ENCODE measurements around the gene ADAR.

ADAR gene

DNA sequence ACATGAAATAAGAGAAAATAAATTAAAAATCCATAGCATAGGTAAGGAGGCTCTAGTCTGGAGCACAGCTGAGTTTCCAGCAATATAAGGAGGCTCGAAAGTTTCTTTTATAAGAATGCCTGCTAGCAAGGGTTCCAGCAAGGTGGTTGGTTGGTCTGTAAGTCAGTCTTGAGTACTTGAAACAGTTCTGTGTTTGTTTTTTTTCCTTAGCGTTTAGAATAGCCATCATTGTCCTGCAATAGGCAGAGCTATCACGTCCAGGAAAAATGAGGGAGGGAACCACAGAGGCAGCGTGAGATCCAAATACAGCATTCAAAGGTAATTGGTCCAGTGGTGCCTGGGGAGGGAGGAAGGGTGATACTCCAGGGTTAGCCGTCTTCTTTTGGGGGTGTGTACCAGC is 57.9 kb downstream of the ADAR start:
- Histone ChIP-seq H3K4me3 (ENCODE audit: low read length in 2 of 2) (no peak overlapping the region), H3K9ac (ENCODE audit: low read depth in 1 of 2, low read length in 2 of 2) (no peak overlapping the region), H3K4me1 (ENCODE audit: control insufficient read depth in 2 of 2, insufficient read depth in 2 of 2, low read length in 2 of 2) (peaks cover 3 to 17% of the 10 kb centered on the region in 2 donors), H3K27ac (ENCODE audit: low read depth in 2 of 2, low read length in 2 of 2) (no peak overlapping the region), H3K9me3 (ENCODE audit: control insufficient read depth in 2 of 2, low read length in 2 of 2) (no peaks in the 10 kb centered on the region), H3K27me3 (ENCODE audit: control insufficient read depth in 2 of 2, insufficient read depth in 2 of 2, low read length in 2 of 2) (no peaks in the 10 kb centered on the region), H3K36me3 (ENCODE audit: control insufficient read depth in 2 of 2, insufficient read depth in 2 of 2, low read length in 2 of 2) (peaks cover 53 to 66% of the 10 kb centered on the region in 2 donors)

DNA sequence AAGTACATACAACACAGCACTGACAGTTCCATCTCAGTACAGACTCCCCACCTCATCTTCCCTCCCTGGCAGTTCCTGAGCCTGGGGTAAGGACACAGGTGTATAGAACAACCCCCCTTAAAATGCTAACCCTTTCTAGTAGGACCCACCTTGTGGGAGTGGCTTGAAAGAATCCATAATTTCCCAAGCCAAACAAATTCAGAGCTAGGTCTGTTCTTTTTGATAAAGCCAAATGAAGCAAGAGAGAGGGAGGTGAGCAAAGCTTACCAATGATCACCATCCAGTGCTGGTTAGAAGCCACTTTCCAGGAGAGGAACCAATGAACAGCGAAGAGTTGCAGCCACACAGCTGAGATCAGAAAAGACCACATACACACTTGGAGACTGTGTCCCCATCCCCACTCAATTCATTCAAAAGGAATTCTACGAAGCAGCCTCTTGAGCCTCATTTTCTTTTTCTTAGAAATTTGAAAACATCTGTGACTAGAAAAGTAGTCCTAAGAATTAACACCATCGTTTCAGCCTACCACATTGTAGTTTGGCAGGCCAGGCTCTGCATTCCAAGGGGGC is 58.7 kb downstream of the ADAR start:
- Histone ChIP-seq H3K9me3 (ENCODE audit: control insufficient read depth in 2 of 2, low read length in 2 of 2) (no peaks in the 10 kb centered on the region), H3K27me3 (ENCODE audit: control insufficient read depth in 2 of 2, insufficient read depth in 2 of 2, low read length in 2 of 2) (no peaks in the 10 kb centered on the region), H3K9ac (ENCODE audit: low read depth in 1 of 2, low read length in 2 of 2) (no peak overlapping the region), H3K4me3 (ENCODE audit: low read length in 2 of 2) (no peak overlapping the region), H3K36me3 (ENCODE audit: control insufficient read depth in 2 of 2, insufficient read depth in 2 of 2, low read length in 2 of 2) (peaks cover 47 to 58% of the 10 kb centered on the region in 2 donors), H3K4me1 (ENCODE audit: control insufficient read depth in 2 of 2, insufficient read depth in 2 of 2, low read length in 2 of 2) (peaks cover 3 to 17% of the 10 kb centered on the region in 2 donors), H3K27ac (ENCODE audit: low read depth in 2 of 2, low read length in 2 of 2) (no peak overlapping the region)

DNA sequence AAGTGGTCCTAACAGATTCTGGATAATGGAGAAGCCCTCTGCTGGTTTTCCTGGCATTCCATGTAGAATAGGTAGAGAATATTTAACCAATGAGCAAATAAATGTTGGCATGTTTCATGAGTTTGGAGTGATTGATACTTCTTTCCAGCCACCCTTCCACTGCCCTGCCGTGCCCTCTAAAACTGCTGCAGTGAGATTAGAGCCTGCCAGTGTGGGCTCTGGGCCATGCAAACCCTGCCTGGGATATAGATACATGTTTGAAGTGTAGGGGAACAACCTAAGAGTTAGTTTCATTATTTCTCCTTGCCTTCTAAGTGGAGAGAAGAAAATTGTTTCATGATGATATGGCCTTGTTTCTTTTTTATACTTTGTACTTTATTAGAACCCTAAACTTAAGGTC is 60.0 kb downstream of the ADAR start:
- Histone ChIP-seq H3K36me3 (ENCODE audit: control insufficient read depth in 2 of 2, insufficient read depth in 2 of 2, low read length in 2 of 2) (peaks cover 35 to 45% of the 10 kb centered on the region in 2 donors), H3K4me1 (ENCODE audit: control insufficient read depth in 2 of 2, insufficient read depth in 2 of 2, low read length in 2 of 2) (peaks cover 0 to 17% of the 10 kb centered on the region in 2 donors), H3K9me3 (ENCODE audit: control insufficient read depth in 2 of 2, low read length in 2 of 2) (no peaks in the 10 kb centered on the region), H3K4me3 (ENCODE audit: low read length in 2 of 2) (no peak overlapping the region), H3K27ac (ENCODE audit: low read depth in 2 of 2, low read length in 2 of 2) (peak overlapping the region in 1 of 2 donors; percentile 9), H3K27me3 (ENCODE audit: control insufficient read depth in 2 of 2, insufficient read depth in 2 of 2, low read length in 2 of 2) (no peaks in the 10 kb centered on the region), H3K9ac (ENCODE audit: low read depth in 1 of 2, low read length in 2 of 2) (no peak overlapping the region)

DNA sequence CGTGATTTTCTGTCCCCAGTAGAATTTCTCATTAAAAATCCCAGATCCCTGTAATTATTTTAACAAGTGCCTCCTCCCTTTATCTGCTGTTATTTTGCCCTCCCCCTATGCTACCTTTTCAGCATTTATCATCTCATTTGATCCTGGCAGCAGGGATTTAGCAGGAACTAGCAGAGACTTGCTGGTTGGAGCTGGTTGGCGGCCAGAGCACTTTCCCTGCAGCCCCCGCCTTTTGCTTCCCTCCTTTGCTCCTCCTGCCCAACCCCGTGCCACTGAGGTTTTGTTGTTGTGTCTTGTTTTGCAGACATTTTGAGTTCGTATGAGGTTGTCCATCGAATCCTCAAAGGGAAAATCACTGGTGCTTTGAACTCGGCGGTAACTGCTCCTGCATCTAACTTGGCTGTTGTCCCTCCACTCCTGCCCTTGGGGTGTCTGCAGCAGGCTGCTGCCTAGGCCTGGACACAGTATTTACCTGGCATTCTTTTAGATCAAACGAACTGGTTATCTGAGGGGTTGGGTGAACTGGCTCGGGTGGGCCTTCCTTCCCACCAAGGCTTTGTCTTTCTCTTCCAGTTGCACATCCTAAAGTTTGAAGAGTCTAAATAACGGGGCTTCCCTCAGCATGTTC is 60.8 kb downstream of the ADAR start:
- Histone ChIP-seq H3K27ac (ENCODE audit: low read depth in 2 of 2, low read length in 2 of 2) (no peak overlapping the region), H3K4me1 (ENCODE audit: control insufficient read depth in 2 of 2, insufficient read depth in 2 of 2, low read length in 2 of 2) (peaks cover 0 to 17% of the 10 kb centered on the region in 2 donors), H3K9ac (ENCODE audit: low read depth in 1 of 2, low read length in 2 of 2) (no peak overlapping the region), H3K9me3 (ENCODE audit: control insufficient read depth in 2 of 2, low read length in 2 of 2) (no peaks in the 10 kb centered on the region), H3K4me3 (ENCODE audit: low read length in 2 of 2) (no peak overlapping the region), H3K36me3 (ENCODE audit: control insufficient read depth in 2 of 2, insufficient read depth in 2 of 2, low read length in 2 of 2) (peaks cover 27 to 37% of the 10 kb centered on the region in 2 donors), H3K27me3 (ENCODE audit: control insufficient read depth in 2 of 2, insufficient read depth in 2 of 2, low read length in 2 of 2) (peaks cover 0 to 2% of the 10 kb centered on the region in 2 donors)

DNA sequence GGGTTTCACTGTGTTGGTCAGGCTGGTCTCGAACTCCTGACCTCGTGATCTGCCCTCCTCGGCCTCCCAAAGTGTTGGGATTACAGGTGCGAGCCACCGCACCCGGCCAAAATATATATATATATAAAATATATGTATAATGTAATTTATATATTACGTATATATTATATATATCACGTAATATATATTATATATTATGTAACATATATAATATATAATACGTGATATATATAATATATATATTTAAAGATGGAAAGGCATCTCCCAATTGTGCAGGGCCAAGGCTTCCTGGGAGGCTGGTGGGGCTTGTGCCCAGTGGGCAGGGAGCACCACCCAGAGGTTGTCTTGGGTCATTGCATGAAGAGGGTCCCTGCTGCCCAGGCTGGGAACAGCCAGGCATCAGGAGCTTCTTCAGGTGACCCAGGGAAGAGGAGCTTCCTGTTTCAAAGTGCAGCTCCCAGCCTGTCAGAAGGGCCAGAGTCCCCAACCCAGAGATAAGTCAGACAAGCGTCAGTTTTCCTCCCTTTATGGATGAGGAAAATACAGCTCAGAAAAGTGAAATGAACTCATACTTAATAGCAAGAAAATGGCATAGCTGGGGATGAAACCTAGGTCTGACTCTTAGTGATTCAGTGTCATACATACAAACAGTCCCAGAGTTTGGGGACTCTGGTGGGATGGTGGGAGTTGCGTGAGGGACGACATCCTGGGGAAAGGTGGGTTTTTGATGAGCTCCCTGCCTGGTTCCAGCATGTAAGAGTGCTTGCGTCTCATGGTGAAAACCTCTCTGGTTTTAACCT is 61.5 kb downstream of the ADAR start:
- H3K27me3 ChIP-seq (ENCODE audit: control insufficient read depth in 2 of 2, insufficient read depth in 2 of 2, low read length in 2 of 2): peaks cover 0 to 2% of the 10 kb centered on the region in 2 donors
- no peak overlapping the region for H3K27ac ChIP-seq (ENCODE audit: low read depth in 2 of 2, low read length in 2 of 2)
- H3K4me3 ChIP-seq (ENCODE audit: low read length in 2 of 2): no peak overlapping the region
- H3K9me3 ChIP-seq (ENCODE audit: control insufficient read depth in 2 of 2, low read length in 2 of 2): no peaks in the 10 kb centered on the region
- H3K4me1 ChIP-seq (ENCODE audit: control insufficient read depth in 2 of 2, insufficient read depth in 2 of 2, low read length in 2 of 2): peaks cover 0 to 15% of the 10 kb centered on the region in 2 donors
- peaks cover 19 to 30% of the 10 kb centered on the region in 2 donors for H3K36me3 ChIP-seq (ENCODE audit: control insufficient read depth in 2 of 2, insufficient read depth in 2 of 2, low read length in 2 of 2)
- H3K9ac ChIP-seq (ENCODE audit: low read depth in 1 of 2, low read length in 2 of 2): no peak overlapping the region

DNA sequence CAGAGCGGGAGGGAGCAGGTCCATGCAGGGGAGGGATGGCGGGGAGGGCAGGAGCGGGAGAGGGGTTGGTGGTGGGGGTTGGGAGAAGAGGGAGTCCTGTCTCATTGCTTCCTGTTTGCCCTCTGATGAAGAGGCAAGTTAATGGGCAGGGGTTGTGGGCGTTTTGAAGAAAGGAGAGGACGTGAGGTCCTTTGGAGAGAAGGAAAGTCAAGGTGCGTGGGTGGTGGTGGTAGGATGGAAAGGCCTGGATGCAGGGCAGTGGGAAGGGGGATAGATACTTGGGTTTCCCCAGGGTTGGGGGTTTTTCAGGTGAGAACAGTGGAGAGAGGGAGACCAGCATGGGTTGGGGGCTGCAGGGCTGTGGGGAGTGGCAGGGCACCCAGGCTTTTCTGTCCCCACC is 66.8 kb downstream of the ADAR start:
- H3K36me3 ChIP-seq (ENCODE audit: control insufficient read depth in 2 of 2, insufficient read depth in 2 of 2, low read length in 2 of 2): no peaks in the 10 kb centered on the region
- H3K9me3 ChIP-seq (ENCODE audit: control insufficient read depth in 2 of 2, low read length in 2 of 2): no peaks in the 10 kb centered on the region
- H3K4me1 ChIP-seq (ENCODE audit: control insufficient read depth in 2 of 2, insufficient read depth in 2 of 2, low read length in 2 of 2): no peaks in the 10 kb centered on the region
- H3K9ac ChIP-seq (ENCODE audit: low read depth in 1 of 2, low read length in 2 of 2): no peak overlapping the region
- H3K27me3 ChIP-seq (ENCODE audit: control insufficient read depth in 2 of 2, insufficient read depth in 2 of 2, low read length in 2 of 2): peaks cover 0 to 2% of the 10 kb centered on the region in 2 donors
- H3K27ac ChIP-seq (ENCODE audit: low read depth in 2 of 2, low read length in 2 of 2): no peak overlapping the region
- H3K4me3 ChIP-seq (ENCODE audit: low read length in 2 of 2): no peak overlapping the region

DNA sequence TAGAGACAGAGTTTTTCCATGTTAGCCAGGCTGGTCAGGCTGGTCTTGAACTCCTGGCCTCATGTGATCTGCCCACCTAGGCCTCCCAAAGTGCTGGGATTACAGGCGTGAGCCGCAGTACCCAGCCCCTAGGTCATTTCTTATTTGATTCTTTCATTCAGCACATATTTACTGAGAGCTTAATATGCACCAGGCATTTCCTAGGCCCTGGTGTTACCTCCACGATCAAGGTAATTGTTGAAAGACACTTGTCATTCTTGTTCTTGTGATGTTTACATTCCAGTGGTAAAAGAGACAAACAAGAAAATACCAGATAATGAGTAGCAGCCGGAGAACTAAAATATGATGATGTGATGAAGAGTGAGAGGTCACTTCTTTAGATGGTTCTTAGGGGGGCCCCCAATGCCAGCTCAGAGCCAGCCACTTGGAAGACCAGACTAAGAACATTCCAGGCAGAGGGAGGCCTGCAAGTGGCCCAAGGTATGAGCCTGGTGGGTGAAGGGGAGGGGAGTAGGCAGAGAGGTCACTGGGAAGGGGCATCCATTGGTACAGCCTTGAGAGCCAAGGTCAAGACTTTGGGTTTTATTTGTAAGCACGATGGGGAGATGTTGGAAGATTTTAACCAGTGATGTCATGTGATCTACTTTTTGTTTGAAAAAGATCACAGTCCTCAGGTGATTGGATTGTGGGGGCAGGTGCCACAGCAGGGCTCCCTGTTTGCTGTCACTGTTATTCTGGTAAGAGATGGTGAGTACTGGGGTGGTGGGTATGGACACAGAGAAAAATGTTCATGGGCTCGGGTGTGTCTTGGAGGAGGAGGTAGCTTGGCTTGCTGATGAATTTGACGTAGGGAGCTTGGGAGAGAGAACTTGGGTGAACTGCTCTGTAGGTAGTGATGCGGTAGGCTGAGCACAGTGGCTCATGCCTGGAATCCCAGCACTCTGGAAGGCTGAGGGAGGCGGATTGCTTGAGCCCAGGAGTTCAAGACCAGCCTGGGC is 68.2 kb downstream of the ADAR start:
- no peaks in the 10 kb centered on the region for H3K36me3 ChIP-seq (ENCODE audit: control insufficient read depth in 2 of 2, insufficient read depth in 2 of 2, low read length in 2 of 2)
- no peak overlapping the region for H3K27ac ChIP-seq (ENCODE audit: low read depth in 2 of 2, low read length in 2 of 2)
- H3K9ac ChIP-seq (ENCODE audit: low read depth in 1 of 2, low read length in 2 of 2): no peak overlapping the region
- H3K27me3 ChIP-seq (ENCODE audit: control insufficient read depth in 2 of 2, insufficient read depth in 2 of 2, low read length in 2 of 2): peaks cover 0 to 2% of the 10 kb centered on the region in 2 donors
- no peaks in the 10 kb centered on the region for H3K9me3 ChIP-seq (ENCODE audit: control insufficient read depth in 2 of 2, low read length in 2 of 2)
- H3K4me3 ChIP-seq (ENCODE audit: low read length in 2 of 2): no peak overlapping the region
- no peaks in the 10 kb centered on the region for H3K4me1 ChIP-seq (ENCODE audit: control insufficient read depth in 2 of 2, insufficient read depth in 2 of 2, low read length in 2 of 2)

DNA sequence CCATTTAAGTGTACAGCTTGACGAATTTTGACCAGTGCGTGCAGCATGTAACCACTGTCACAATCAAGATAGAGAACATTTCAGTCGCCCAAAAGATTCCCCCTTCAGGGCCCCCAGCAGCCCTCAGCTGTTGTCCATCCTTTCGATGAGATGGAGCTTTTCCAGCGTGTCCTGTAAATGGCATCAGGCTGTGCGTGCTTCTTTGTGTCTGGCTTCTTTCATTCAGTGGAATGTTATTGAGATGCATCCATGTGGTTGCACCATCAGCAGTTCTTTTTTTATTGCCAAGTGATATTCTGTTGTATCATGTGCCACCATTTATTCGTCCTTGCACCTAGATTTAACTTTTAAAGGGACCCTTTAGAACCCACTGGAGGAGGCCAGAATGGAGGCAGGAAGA is 71.4 kb downstream of the ADAR start:
- H3K27ac ChIP-seq (ENCODE audit: low read depth in 2 of 2, low read length in 2 of 2): no peak overlapping the region
- no peaks in the 10 kb centered on the region for H3K4me1 ChIP-seq (ENCODE audit: control insufficient read depth in 2 of 2, insufficient read depth in 2 of 2, low read length in 2 of 2)
- H3K9ac ChIP-seq (ENCODE audit: low read depth in 1 of 2, low read length in 2 of 2): no peak overlapping the region
- no peaks in the 10 kb centered on the region for H3K27me3 ChIP-seq (ENCODE audit: control insufficient read depth in 2 of 2, insufficient read depth in 2 of 2, low read length in 2 of 2)
- H3K9me3 ChIP-seq (ENCODE audit: control insufficient read depth in 2 of 2, low read length in 2 of 2): no peaks in the 10 kb centered on the region
- no peaks in the 10 kb centered on the region for H3K36me3 ChIP-seq (ENCODE audit: control insufficient read depth in 2 of 2, insufficient read depth in 2 of 2, low read length in 2 of 2)
- no peak overlapping the region for H3K4me3 ChIP-seq (ENCODE audit: low read length in 2 of 2)

DNA sequence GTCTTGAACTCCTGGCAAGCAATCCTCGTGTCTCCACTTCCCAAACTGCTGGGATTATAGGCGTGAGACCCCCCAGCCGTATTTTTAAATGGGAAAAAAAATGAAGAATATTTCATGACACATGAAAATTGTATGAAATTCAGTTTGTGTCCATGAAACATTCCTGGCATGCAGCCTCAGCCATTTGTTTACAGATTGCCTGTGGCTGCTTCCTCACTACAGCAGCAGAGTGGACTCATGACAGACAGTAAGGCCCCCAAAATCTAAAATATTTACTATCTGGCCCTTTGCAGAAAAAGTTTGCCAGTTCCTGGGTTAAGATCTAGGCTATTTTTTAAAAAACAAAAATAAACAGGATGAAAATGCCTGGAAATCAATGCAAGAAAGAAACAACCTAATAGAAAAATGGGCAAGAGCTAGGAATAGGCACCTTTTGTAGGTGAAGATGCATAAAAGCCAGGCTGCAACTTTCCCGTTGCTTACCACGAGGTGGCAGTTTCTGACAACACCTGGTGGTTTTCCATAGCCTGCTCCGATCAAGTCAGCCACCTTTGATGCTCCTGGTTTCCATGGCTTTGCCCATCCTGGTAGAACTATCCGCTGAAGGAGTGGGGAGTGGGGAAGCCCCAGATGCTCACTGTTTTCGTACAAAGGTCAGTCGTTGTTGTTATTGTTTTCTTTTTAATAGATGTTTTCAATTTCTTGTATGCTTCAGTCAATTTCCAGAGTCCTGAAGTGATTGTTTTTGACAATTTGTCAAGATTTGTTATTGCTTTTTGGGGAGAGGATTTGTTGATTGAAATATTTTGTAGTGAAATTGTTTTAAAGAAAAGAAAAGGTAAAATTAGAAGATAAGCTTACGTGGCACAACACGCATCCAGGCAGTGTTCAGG is 73.8 kb downstream of the ADAR start:
- H3K27ac ChIP-seq (ENCODE audit: low read depth in 2 of 2, low read length in 2 of 2): no peak overlapping the region
- no peak overlapping the region for H3K9ac ChIP-seq (ENCODE audit: low read depth in 1 of 2, low read length in 2 of 2)
- no peaks in the 10 kb centered on the region for H3K9me3 ChIP-seq (ENCODE audit: control insufficient read depth in 2 of 2, low read length in 2 of 2)
- H3K36me3 ChIP-seq (ENCODE audit: control insufficient read depth in 2 of 2, insufficient read depth in 2 of 2, low read length in 2 of 2): no peaks in the 10 kb centered on the region
- no peaks in the 10 kb centered on the region for H3K4me1 ChIP-seq (ENCODE audit: control insufficient read depth in 2 of 2, insufficient read depth in 2 of 2, low read length in 2 of 2)
- H3K4me3 ChIP-seq (ENCODE audit: low read length in 2 of 2): no peak overlapping the region
- H3K27me3 ChIP-seq (ENCODE audit: control insufficient read depth in 2 of 2, insufficient read depth in 2 of 2, low read length in 2 of 2): no peaks in the 10 kb centered on the region
